Activated T-cell treated with anti-CD3 and anti-CD28 coated beads, Interleukin-2, amount 50 U/mL, for 4 hours (primary cell): ENCODE data around the gene ZNF217. TPM values are rescaled to one million over a fixed set of nuclear protein-coding genes. Genes with fewer than 3 reads are reported as not detected.
"Not testable (repeated sequence)": the region's sequence is repeated elsewhere in the genome, so short reads cannot be mapped to it uniquely, and the experiment has no call there.

Experiments
- ATAC-seq, 2 donors: fragments of 200-7000 bp; cut with Tn5 transposase; one replicate each; pipeline ENCODE4 v1.10.0; 2021
- DNase-seq: peaks from one replicate; pipeline ENCODE4 v3.0.0-alpha.2; 2020
- H3K27me3 Mint-ChIP-seq: one replicate; pipeline ENCODE4 v1.8.0; 2021; ENCODE audit warnings: low read depth, mixed read lengths
- H3K36me3 Mint-ChIP-seq: one replicate; pipeline ENCODE4 v1.8.0; 2022; ENCODE audit warnings: mixed read lengths; ENCODE audit not compliant: insufficient read depth
- H3K4me1 Mint-ChIP-seq: one replicate; pipeline ENCODE4 v1.8.0; 2021; ENCODE audit warnings: low read depth, mixed read lengths
- H3K4me3 Mint-ChIP-seq: one replicate; pipeline ENCODE4 v1.8.0; 2021; ENCODE audit warnings: mild to moderate bottlenecking, moderate library complexity, mixed read lengths
- H3K9me3 Mint-ChIP-seq: one replicate; pipeline ENCODE4 v1.8.0; 2021; ENCODE audit warnings: mixed read lengths
- total RNA-seq, 3 donors: library from RNA; stranded (reverse); gene quantifications; one replicate each; pipeline ENCODE4 v1.2.1, GENCODE V29; 2021

ZNF217 gene
- total RNA-seq: 10 to 100 TPM; 25.9 to 27.8 (median 26.4) TPM

- Mint-ChIP-seq H3K4me3 (peak within 1 kb of the TSS; percentile 95), H3K4me1 (peaks cover 57% of the 10 kb centered on the region)
- not testable (repeated sequence) for H3K9me3 Mint-ChIP-seq, H3K36me3 Mint-ChIP-seq, H3K27me3 Mint-ChIP-seq
- peak; percentile 57 for DNase-seq
- ATAC-seq: peak; percentile 36 to 41
Measured at GRCh38 chr20:53593466-53594007, at the start of gene ZNF217. Gene ZNF217, minus strand, starts transcription at chr20:53593839. Its CDS starts 11,013 bp downstream, at chr20:53582826.

- H3K4me3 Mint-ChIP-seq: peak overlapping the region; percentile 69
- H3K9me3 Mint-ChIP-seq: no peaks in the 10 kb centered on the region
- H3K27me3 Mint-ChIP-seq: no peaks in the 10 kb centered on the region
Measured at GRCh38 chr20:53643031-53643832, 49.6 kb upstream of the ZNF217 start.

GRCh38 chr20:53642196-53643030 is 48.8 kb upstream of the ZNF217 start:
- Mint-ChIP-seq H3K4me1 (peaks cover 46% of the 10 kb centered on the region), H3K36me3 (no peaks in the 10 kb centered on the region), H3K27me3 (no peaks in the 10 kb centered on the region), H3K4me3 (peak overlapping the region; percentile 69), H3K9me3 (no peaks in the 10 kb centered on the region)
- DNase-seq (peak; percentile 17), ATAC-seq (peak; percentile 60 to 61)

More at GRCh38 chr20:53643031-53643832, 49.6 kb upstream of the ZNF217 start:
- DNase-seq (peak; percentile 60), ATAC-seq (peak; percentile 100)
- H3K4me1 Mint-ChIP-seq: peaks cover 46% of the 10 kb centered on the region
- H3K36me3 Mint-ChIP-seq: no peaks in the 10 kb centered on the region

- peaks cover 54% of the 10 kb centered on the region for H3K4me1 Mint-ChIP-seq
- H3K9me3 Mint-ChIP-seq: no peaks in the 10 kb centered on the region
- H3K27me3 Mint-ChIP-seq: no peaks in the 10 kb centered on the region
- DNase-seq (no peak), ATAC-seq (no peak)
- H3K4me3 Mint-ChIP-seq: no peak overlapping the region
- H3K36me3 Mint-ChIP-seq: no peaks in the 10 kb centered on the region
Measured at GRCh38 chr20:53639647-53640440, 46.2 kb upstream of the ZNF217 start.

- Mint-ChIP-seq H3K4me3 (no peak overlapping the region), H3K9me3 (no peaks in the 10 kb centered on the region), H3K4me1 (peaks cover 51% of the 10 kb centered on the region), H3K36me3 (no peaks in the 10 kb centered on the region), H3K27me3 (no peaks in the 10 kb centered on the region)
- ATAC-seq (no peak), DNase-seq (no peak)
Measured at GRCh38 chr20:53639128-53639527, 45.5 kb upstream of the ZNF217 start.

- not testable (repeated sequence) for DNase-seq, H3K9me3 Mint-ChIP-seq, ATAC-seq, H3K27me3 Mint-ChIP-seq, H3K4me3 Mint-ChIP-seq, H3K36me3 Mint-ChIP-seq
- peaks cover 34% of the 10 kb centered on the region for H3K4me1 Mint-ChIP-seq
Measured at GRCh38 chr20:53637310-53637709, 43.7 kb upstream of the ZNF217 start.

GRCh38 chr20:53636540-53637097 is 43.0 kb upstream of the ZNF217 start:
- DNase-seq (no peak), ATAC-seq (no peak)
- Mint-ChIP-seq H3K9me3 (no peaks in the 10 kb centered on the region), H3K27me3 (no peaks in the 10 kb centered on the region), H3K36me3 (no peaks in the 10 kb centered on the region), H3K4me3 (no peak overlapping the region), H3K4me1 (peaks cover 29% of the 10 kb centered on the region)

GRCh38 chr20:53635221-53635620 is 41.6 kb upstream of the ZNF217 start:
- DNase-seq: no peak
- H3K27me3 Mint-ChIP-seq: no peaks in the 10 kb centered on the region
- H3K9me3 Mint-ChIP-seq: no peaks in the 10 kb centered on the region
- no peak for ATAC-seq
- no peak overlapping the region for H3K4me3 Mint-ChIP-seq
- H3K36me3 Mint-ChIP-seq: no peaks in the 10 kb centered on the region
- peaks cover 24% of the 10 kb centered on the region for H3K4me1 Mint-ChIP-seq

- Mint-ChIP-seq H3K4me1 (peaks cover 16% of the 10 kb centered on the region), H3K9me3 (no peaks in the 10 kb centered on the region), H3K36me3 (no peaks in the 10 kb centered on the region), H3K4me3 (no peak overlapping the region), H3K27me3 (no peaks in the 10 kb centered on the region)
- DNase-seq (no peak), ATAC-seq (no peak)
Measured at GRCh38 chr20:53631909-53632662, 38.4 kb upstream of the ZNF217 start.

GRCh38 chr20:53629436-53629835 is 35.8 kb upstream of the ZNF217 start:
- ATAC-seq (no peak), DNase-seq (no peak)
- H3K4me1 Mint-ChIP-seq: peaks cover 2% of the 10 kb centered on the region
- no peaks in the 10 kb centered on the region for H3K27me3 Mint-ChIP-seq
- H3K36me3 Mint-ChIP-seq: no peaks in the 10 kb centered on the region
- H3K4me3 Mint-ChIP-seq: no peak overlapping the region
- no peaks in the 10 kb centered on the region for H3K9me3 Mint-ChIP-seq

GRCh38 chr20:53628758-53629157 is 35.1 kb upstream of the ZNF217 start:
- H3K36me3 Mint-ChIP-seq, H3K9me3 Mint-ChIP-seq, ATAC-seq, DNase-seq, H3K4me3 Mint-ChIP-seq, H3K4me1 Mint-ChIP-seq, H3K27me3 Mint-ChIP-seq: not testable (repeated sequence)

GRCh38 chr20:53628076-53628475 is 34.4 kb upstream of the ZNF217 start:
- Mint-ChIP-seq H3K9me3 (no peaks in the 10 kb centered on the region), H3K4me3 (no peak overlapping the region), H3K27me3 (no peaks in the 10 kb centered on the region), H3K36me3 (no peaks in the 10 kb centered on the region), H3K4me1 (peaks cover 12% of the 10 kb centered on the region)
- ATAC-seq: no peak
- DNase-seq: no peak

GRCh38 chr20:53627001-53627400 is 33.4 kb upstream of the ZNF217 start:
- H3K9me3 Mint-ChIP-seq, H3K27me3 Mint-ChIP-seq, H3K36me3 Mint-ChIP-seq: not testable (repeated sequence)

More at GRCh38 chr20:53627001-53627400, 33.4 kb upstream of the ZNF217 start:
- peaks cover 23% of the 10 kb centered on the region for H3K4me1 Mint-ChIP-seq
- DNase-seq, ATAC-seq, H3K4me3 Mint-ChIP-seq: not testable (repeated sequence)
